NOMO-1 treated with dmso at 0.1 percent for 144 hours (cell line): ENCODE measurements around the gene FBXO2.
A peak's percentile ranks its signal among the peaks of the same experiment; 100 is the strongest.

Source experiments
- DNase-seq: peaks from one replicate; lab custom pipeline; 2025; ENCODE audit not compliant: unreplicated experiment; lab: John Stamatoyannopoulos, UW

FBXO2 gene

GRCh38 chr1:11653101-11653860, 948 bp downstream of the FBXO2 start:
- DNase-seq: no peak

GRCh38 chr1:11652203-11652780, 1.9 kb downstream of the FBXO2 start:
- DNase-seq: no peak

- no peak for DNase-seq
These were observed 3.2 kb downstream of the FBXO2 start for GRCh38 chr1:11651017-11651416.

- DNase-seq: peak; percentile 90
These were observed 3.8 kb downstream of the FBXO2 start for GRCh38 chr1:11650331-11650991.

GRCh38 chr1:11649624-11650330, 4.5 kb downstream of the FBXO2 start:
- no peak for DNase-seq

- no peak for DNase-seq
These were observed 5.0 kb downstream of the FBXO2 start for GRCh38 chr1:11649237-11649623.

- DNase-seq: no peak
These were observed 5.5 kb downstream of the FBXO2 start for GRCh38 chr1:11648732-11649158.

- no peak for DNase-seq
These were observed 6.2 kb downstream of the FBXO2 start for GRCh38 chr1:11648039-11648438.

- DNase-seq: no peak
These were observed 6.9 kb downstream of the FBXO2 start for GRCh38 chr1:11647333-11647732.

GRCh38 chr1:11646317-11646716, 7.9 kb downstream of the FBXO2 start:
- DNase-seq: no peak

- peak; percentile 65 for DNase-seq
These were observed 8.5 kb downstream of the FBXO2 start for GRCh38 chr1:11645670-11646265.

GRCh38 chr1:11645270-11645669, 9.0 kb downstream of the FBXO2 start:
- DNase-seq: no peak

- no peak for DNase-seq
These were observed 10.4 kb downstream of the FBXO2 start for GRCh38 chr1:11643782-11644181.

- DNase-seq: peak; percentile 28
These were observed 11.7 kb downstream of the FBXO2 start for GRCh38 chr1:11642418-11643017.

GRCh38 chr1:11641776-11642305, 12.4 kb downstream of the FBXO2 start:
- DNase-seq: no peak

- no peak for DNase-seq
These were observed 13.3 kb downstream of the FBXO2 start for GRCh38 chr1:11640944-11641343.

GRCh38 chr1:11640101-11640500, 14.1 kb downstream of the FBXO2 start:
- no peak for DNase-seq

GRCh38 chr1:11639372-11639771, 14.9 kb downstream of the FBXO2 start:
- DNase-seq: no peak

GRCh38 chr1:11638121-11638520, 16.1 kb downstream of the FBXO2 start:
- no peak for DNase-seq

- no peak for DNase-seq
These were observed 19.6 kb downstream of the FBXO2 start for GRCh38 chr1:11634365-11635192.
